BJ (cell line): Measurements from ENCODE around the gene MCU. TPM values are rescaled to one million over a fixed set of nuclear protein-coding genes. Genes with fewer than 3 reads are reported as not detected.
"Not testable (repeated sequence)": the region's sequence is repeated elsewhere in the genome, so short reads cannot be mapped to it uniquely, and the experiment has no call there.

Experiments
- CTCF ChIA-PET: fragments of 350-600 bp; formaldehyde crosslinking; extraction: SDS; loops from one replicate; lab custom pipeline; 2021; ENCODE audit warnings: antibody characterized with exemption, inconsistent platforms; lab: Yijun Ruan, JAX
- POLR2A ChIA-PET: fragments of 300-600 bp; sonication (Branson Sonifier 250); formaldehyde crosslinking; extraction: SDS; loops from one replicate; lab custom pipeline; 2021; ENCODE audit warnings: antibody characterized with exemption; lab: Charles Lee
- DNase-seq: peaks from one replicate; pipeline ENCODE4 v3.0.0-alpha.2; 2011; ENCODE audit warnings: low read depth
- H3K27me3 ChIP-seq: 2 replicates; pipeline ENCODE4 v1.6.0; 2011; ENCODE audit warnings: low read length; ENCODE audit not compliant: control insufficient read depth, insufficient read depth
- H3K36me3 ChIP-seq: 2 replicates; pipeline ENCODE4 v1.5.1; 2011; ENCODE audit warnings: low read length; ENCODE audit not compliant: control insufficient read depth, insufficient read depth
- H3K4me3 ChIP-seq: 2 replicates; pipeline ENCODE4 v1.5.1; 2011; ENCODE audit warnings: low read depth, mild to moderate bottlenecking, control low read depth, low read length
- polyA plus RNA-seq: library from polyadenylated mRNA; depleted of rRNA; stranded (reverse); fragments of >200 nt; gene quantifications from 2 replicates; pipeline ENCODE4 v1.2.3, GENCODE V29; 2011
- TF ChIP-seq, protein P1 (sequence below): IDR thresholded peaks from 2 replicates; pipeline ENCODE4 v1.5.1; 2011; ENCODE audit warnings: low read depth, mild to moderate bottlenecking, control low read depth, inconsistent platforms, low read length, moderate library complexity; ENCODE audit not compliant: insufficient read depth

The MCU gene
- polyA plus RNA-seq, 1 experiment: 78.7 TPM

DNA sequence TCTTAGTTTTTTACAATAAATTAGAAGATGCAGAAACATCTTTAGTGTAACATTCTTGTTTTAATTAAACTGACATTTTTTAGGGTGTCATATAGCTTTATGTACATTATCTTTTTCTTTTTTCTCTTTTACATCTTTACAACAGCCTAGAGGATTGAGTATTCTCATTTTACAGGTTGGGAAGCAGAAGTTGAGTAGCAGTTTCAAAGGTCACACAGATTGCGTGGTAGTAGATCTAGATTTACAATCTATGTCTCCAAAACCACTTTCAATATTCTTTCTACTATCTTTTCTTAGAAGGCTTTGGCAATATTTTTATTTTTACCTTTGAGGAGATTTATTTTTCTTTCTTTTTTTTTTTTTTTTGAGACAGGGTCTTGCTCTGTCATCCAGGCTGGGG, 18.7 kb upstream of the MCU start:
- no peaks in the 10 kb centered on the region for H3K36me3 ChIP-seq
- ChIA-PET POLR2A (no interaction called here), CTCF (no interaction called here)
- no peak for DNase-seq
- no peak overlapping the region for H3K4me3 ChIP-seq
- TF ChIP-seq, protein P1, sequence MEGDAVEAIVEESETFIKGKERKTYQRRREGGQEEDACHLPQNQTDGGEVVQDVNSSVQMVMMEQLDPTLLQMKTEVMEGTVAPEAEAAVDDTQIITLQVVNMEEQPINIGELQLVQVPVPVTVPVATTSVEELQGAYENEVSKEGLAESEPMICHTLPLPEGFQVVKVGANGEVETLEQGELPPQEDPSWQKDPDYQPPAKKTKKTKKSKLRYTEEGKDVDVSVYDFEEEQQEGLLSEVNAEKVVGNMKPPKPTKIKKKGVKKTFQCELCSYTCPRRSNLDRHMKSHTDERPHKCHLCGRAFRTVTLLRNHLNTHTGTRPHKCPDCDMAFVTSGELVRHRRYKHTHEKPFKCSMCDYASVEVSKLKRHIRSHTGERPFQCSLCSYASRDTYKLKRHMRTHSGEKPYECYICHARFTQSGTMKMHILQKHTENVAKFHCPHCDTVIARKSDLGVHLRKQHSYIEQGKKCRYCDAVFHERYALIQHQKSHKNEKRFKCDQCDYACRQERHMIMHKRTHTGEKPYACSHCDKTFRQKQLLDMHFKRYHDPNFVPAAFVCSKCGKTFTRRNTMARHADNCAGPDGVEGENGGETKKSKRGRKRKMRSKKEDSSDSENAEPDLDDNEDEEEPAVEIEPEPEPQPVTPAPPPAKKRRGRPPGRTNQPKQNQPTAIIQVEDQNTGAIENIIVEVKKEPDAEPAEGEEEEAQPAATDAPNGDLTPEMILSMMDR: no peak
- no peaks in the 10 kb centered on the region for H3K27me3 ChIP-seq

DNA sequence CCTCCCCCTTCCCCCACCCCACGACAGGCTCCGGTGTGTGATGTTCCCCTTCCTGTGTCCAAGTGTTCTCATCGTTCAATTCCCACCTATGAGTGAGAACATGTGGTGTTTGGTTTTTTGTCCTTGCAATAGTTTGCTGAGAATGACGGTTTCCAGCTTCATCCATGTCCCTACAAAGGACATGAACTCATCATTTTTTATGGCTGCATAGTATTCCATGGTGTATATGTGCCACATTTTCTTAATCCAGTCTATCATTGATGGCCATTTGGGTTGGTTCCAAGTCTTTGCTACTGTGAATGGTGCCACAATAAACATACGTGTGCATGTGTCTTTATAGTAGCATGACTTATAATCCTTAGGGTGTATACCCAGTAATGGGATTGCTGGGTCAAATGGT, 17.8 kb upstream of the MCU start:
- H3K4me3 ChIP-seq, DNase-seq, H3K36me3 ChIP-seq, H3K27me3 ChIP-seq, POLR2A ChIA-PET, CTCF ChIA-PET: not testable (repeated sequence)

DNA sequence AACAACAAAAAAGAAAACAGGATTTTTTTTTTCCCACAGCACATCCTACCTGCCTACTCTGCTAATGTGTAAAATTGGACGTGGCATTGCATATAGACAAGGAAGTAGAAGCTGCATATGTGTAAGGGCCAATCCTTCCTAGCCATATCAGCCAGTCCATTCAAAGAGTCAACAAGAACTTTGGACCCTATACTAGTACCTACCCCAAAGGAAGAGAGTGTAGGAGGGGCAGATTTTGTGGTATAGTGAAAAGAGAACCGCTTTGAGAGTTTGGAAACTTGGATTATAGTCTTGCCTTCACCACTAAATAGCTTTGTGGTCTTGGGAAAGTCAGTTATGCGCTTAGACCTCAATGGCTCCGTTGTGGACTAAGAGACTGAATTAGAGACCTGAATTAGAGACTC, 12.1 kb upstream of the MCU start:
- no peaks in the 10 kb centered on the region for H3K36me3 ChIP-seq
- H3K27me3 ChIP-seq: no peaks in the 10 kb centered on the region
- no peak for DNase-seq
- TF ChIP-seq, protein P1: no peak
- H3K4me3 ChIP-seq: no peak overlapping the region
- POLR2A ChIA-PET: no interaction called here
- CTCF ChIA-PET: interaction anchor here (1.1 to 1.3 kb wide), 2 partner anchors 8 to 22 kb away, joined by 3 to 4 read pairs; no protein-coding TSS in a partner anchor

DNA sequence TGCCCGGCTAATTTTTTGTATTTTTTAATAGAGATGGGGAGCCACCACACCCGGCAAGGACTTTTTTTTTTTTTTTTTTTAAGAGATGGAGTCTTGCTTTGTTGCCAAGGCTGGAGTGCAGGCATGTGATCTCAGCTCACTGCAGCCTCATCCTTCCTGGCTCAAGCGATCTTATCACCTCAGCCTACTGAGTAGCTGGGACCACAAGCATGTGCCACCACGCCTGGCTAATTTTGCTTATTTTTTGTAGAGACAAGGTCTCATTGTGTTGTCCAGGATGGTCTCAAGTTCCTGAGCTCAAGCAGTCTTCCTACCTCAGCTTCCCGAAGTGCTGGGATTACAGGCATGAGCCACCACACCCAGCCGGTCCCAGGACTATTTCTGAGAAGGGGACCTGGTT, 9.3 kb upstream of the MCU start:
- H3K4me3 ChIP-seq: no peak overlapping the region
- DNase-seq: no peak
- ChIA-PET CTCF (no interaction called here), POLR2A (interaction anchor here (0.7 kb wide), 1 partner anchor 118 kb away, joined by 6 read pairs; no protein-coding TSS in a partner anchor)
- no peaks in the 10 kb centered on the region for H3K36me3 ChIP-seq
- TF ChIP-seq, protein P1: no peak
- H3K27me3 ChIP-seq: no peaks in the 10 kb centered on the region

DNA sequence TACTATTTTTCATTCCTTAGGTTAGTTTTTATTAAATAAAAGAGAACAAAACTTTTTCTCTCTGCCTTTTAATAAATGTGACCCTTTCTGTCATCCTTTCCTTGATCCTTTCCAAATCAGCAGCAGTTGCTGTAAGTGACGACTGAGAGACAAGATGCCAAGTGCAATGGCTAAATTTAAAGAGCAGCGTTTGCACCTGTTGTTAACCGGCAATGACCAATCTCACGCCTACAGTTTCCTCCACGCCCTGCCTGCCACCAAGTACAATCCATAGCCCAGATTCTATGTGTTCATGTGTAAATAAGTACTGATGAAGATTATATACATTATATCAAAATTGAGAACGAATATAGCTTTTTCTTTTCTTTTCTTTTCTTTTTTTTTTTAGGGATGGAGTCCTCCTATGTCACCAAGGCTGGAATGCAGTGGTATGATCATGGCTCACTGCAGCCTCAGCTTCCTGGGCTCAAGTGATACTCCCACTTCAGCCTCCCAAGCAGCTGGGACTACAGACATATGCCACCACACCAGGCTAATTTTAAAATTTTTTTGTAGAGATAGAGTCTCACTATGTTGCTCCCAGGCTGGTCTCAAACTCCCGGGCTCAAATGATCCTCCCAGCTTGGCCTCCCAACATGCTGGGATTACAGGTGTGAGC, 6.5 kb upstream of the MCU start:
- POLR2A ChIA-PET: no interaction called here
- CTCF ChIA-PET: interaction anchor here (1.6 kb wide), 1 partner anchor 10 kb away, joined by 4 read pairs; no protein-coding TSS in a partner anchor
- Histone ChIP-seq H3K36me3 (no peaks in the 10 kb centered on the region), H3K27me3 (no peaks in the 10 kb centered on the region), H3K4me3 (no peak overlapping the region)
- TF ChIP-seq, protein P1: no peak
- DNase-seq: no peak

DNA sequence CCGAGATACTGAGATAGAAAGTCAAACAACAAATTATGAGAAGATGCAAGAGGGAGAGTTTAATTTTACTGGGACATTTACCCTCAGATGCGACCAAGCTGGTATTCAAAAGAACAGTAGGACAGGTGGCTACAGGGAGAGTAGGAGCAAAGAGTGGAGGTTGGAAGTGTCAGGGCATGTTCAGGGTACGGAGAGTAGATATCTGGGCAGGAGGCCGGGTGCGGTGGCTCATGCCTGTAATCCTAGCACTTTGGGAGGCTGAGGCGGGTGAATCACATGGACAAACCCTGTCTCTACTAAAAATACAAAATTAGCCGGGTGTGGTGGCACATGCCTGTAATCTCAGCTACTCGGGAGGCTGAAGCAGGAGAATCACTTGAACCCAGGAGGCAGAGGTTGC, 5.5 kb upstream of the MCU start:
- CTCF ChIA-PET: interaction anchor here (1.6 kb wide), 1 partner anchor 9 kb away, joined by 4 read pairs; no protein-coding TSS in a partner anchor
- H3K27me3 ChIP-seq, H3K36me3 ChIP-seq, DNase-seq, H3K4me3 ChIP-seq, POLR2A ChIA-PET: not testable (repeated sequence)
